PFSK-1 (cell line): Measurements from ENCODE around the gene MUC4.

Source experiments
- REST ChIP-seq, 2 experiments: IDR thresholded peaks; 2 replicates each; pipeline versions ENCODE4 v1.6.1 to v1.8.0; 2011 to 2012; ENCODE audit warnings: low read depth in 2 of 2, low read length in 2 of 2, control low read depth in 1 of 2, inconsistent platforms in 1 of 2, mild to moderate bottlenecking in 1 of 2, moderate library complexity in 1 of 2; ENCODE audit not compliant: insufficient read depth in 1 of 2
- SIN3A ChIP-seq: IDR thresholded peaks from 2 replicates; pipeline ENCODE4 v1.6.1; 2012; ENCODE audit warnings: mild to moderate bottlenecking, low read length, moderate library complexity, borderline replicate concordance; ENCODE audit not compliant: insufficient read depth

DNA sequence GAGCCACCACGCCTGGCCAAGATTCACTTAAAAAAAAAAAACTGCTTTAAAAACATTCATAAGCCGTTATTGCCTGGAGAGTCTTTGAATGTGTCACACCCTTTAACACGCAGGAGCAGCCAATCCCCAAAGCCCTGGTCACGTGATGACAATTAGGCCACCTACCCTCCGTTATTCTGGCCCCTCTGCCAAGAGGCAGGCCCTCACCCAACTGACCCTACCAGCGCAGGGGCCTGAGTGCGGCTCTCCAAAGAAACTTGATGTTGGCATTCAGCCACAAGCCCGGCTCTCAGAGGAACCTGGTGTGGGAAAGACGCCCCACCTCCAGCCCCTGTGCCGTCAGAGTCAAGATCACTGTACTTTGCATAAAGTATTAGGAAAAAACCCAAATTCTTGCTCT is 11.6 kb upstream of the MUC4 start:
- TF ChIP-seq REST (IDR thresholded peaks at IDR 0.05; ENCODE audit: insufficient read depth in 1 of 2, low read depth in 2 of 2, low read length in 2 of 2) (no peak), SIN3A (no peak)
